Measurements from ENCODE around the gene ASXL1. TPM values are rescaled to one million over a fixed set of nuclear protein-coding genes. Genes with fewer than 3 reads are reported as not detected.
A peak's percentile ranks its signal among the peaks of the same experiment; 100 is the strongest.
"Not testable (repeated sequence)": the region's sequence is repeated elsewhere in the genome, so short reads cannot be mapped to it uniquely, and the experiment has no call there.

Gene ASXL1
- total RNA-seq, 2 experiments from 2014 or later, result 113 to 118 TPM

- DNase-seq, result no peak
- ChIA-PET CTCF (no interaction called here), POLR2A (no interaction called here)
- Mint-ChIP-seq H3K4me1 (peaks cover 33% of the 10 kb centered on the region), H3K9me3 (no peaks in the 10 kb centered on the region), H3K36me3 (ENCODE audit: low read depth) (peaks cover 41% of the 10 kb centered on the region), H3K27me3 (no peaks in the 10 kb centered on the region), H3K27ac (no peak overlapping the region), H3K4me3 (no peak overlapping the region)
Measured at GRCh38 chr20:32404017-32404416, 45.9 kb downstream of the ASXL1 start.

DNA sequence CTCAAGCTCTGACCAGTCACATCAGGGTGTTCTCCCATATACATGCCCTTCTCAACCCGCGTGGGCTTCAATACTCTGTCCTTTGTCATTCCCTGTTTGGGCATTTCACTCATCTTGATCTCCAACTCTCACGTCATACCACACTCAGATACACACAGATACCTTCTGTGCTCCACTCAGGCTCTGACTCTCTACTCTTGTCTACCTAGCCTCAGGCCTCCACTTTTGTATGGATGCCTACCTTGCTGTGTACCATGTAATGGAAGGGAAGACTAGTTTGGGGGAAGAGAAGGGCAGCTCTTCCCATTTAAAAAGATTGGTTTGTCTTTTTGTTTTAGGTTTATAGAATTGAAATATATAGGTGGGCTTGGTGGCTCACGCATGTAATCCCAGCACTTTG, 48.6 kb downstream of the ASXL1 start:
- Mint-ChIP-seq H3K27me3 (no peaks in the 10 kb centered on the region), H3K36me3 (ENCODE audit: low read depth) (peaks cover 23% of the 10 kb centered on the region), H3K27ac (peak overlapping the region; percentile 56), H3K9me3 (no peaks in the 10 kb centered on the region), H3K4me3 (no peak overlapping the region), H3K4me1 (peaks cover 25% of the 10 kb centered on the region)
- DNase-seq, result no peak
- POLR2A ChIA-PET, result interaction anchor here (0.6 to 1.3 kb wide), 5 partner anchors 9 to 136 kb away, joined by 3 to 5 read pairs (median 3); no protein-coding TSS in a partner anchor
- CTCF ChIA-PET, result interaction anchor here (1.4 kb wide), 2 partner anchors 10 to 11 kb away, joined by 3 to 4 read pairs; no protein-coding TSS in a partner anchor

GRCh38 chr20:32407131-32407750, 49.1 kb downstream of the ASXL1 start:
- H3K9me3 Mint-ChIP-seq, H3K27me3 Mint-ChIP-seq: not testable (repeated sequence)
- DNase-seq, result peak; percentile 67
- peaks cover 24% of the 10 kb centered on the region for H3K36me3 Mint-ChIP-seq (ENCODE audit: low read depth)
- POLR2A ChIA-PET, result interaction anchor here (1.1 to 1.3 kb wide), 3 partner anchors 9 to 121 kb away, joined by 3 to 4 read pairs (median 3); no protein-coding TSS in a partner anchor
- peak overlapping the region; percentile 21 for H3K4me3 Mint-ChIP-seq
- CTCF ChIA-PET, result interaction anchor here (1.4 kb wide), 1 partner anchor 9 kb away, joined by 3 read pairs; no protein-coding TSS in a partner anchor
- peaks cover 30% of the 10 kb centered on the region for H3K4me1 Mint-ChIP-seq
- H3K27ac Mint-ChIP-seq, result peak overlapping the region; percentile 53

- ChIA-PET CTCF (interaction anchor here (0.6 kb wide), 1 partner anchor 9 kb away, joined by 3 read pairs; no protein-coding TSS in a partner anchor), POLR2A (interaction anchor here (1.3 kb wide), 1 partner anchor 54 kb away, joined by 3 read pairs; the partner anchor contains the start of gene ASXL1)
- H3K4me3 Mint-ChIP-seq, result no peak overlapping the region
Measured at GRCh38 chr20:32411955-32412706, 54.0 kb downstream of the ASXL1 start.

DNA sequence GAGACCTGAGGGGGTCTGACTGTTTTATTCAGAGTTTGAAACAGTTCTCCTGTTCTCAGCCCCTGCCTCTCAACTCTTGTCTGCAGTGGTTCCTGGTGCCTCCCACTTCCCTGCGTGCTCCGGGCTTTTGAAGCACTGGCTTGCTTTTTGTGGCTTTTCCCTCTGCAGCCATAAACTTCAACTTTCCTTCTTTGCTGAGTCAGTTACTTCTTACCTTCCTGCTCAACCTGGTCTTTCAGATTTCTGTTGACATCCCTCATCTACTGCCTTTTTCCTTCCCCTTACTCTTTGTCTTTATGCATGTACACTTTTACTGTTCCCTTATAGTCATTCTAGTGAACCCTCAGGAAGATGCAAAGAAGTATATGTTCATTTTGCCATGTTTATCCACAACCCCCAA, 57.4 kb downstream of the ASXL1 start:
- H3K4me1 Mint-ChIP-seq, result peaks cover 39% of the 10 kb centered on the region
- no peak for DNase-seq
- CTCF ChIA-PET, result interaction anchor here (1.2 kb wide), 1 partner anchor 8 kb away, joined by 3 read pairs; no protein-coding TSS in a partner anchor
- peaks cover 23% of the 10 kb centered on the region for H3K36me3 Mint-ChIP-seq (ENCODE audit: low read depth)
- H3K27ac Mint-ChIP-seq, result no peak overlapping the region
- POLR2A ChIA-PET, result interaction anchor here (1.1 kb wide), 1 partner anchor 9 kb away, joined by 4 read pairs; no protein-coding TSS in a partner anchor
- H3K9me3 Mint-ChIP-seq, result no peaks in the 10 kb centered on the region
- no peaks in the 10 kb centered on the region for H3K27me3 Mint-ChIP-seq
- H3K4me3 Mint-ChIP-seq, result no peak overlapping the region

More at GRCh38 chr20:32411955-32412706, 54.0 kb downstream of the ASXL1 start:
- Mint-ChIP-seq H3K27ac (peak overlapping the region; percentile 32), H3K27me3 (no peaks in the 10 kb centered on the region), H3K4me1 (peaks cover 48% of the 10 kb centered on the region), H3K9me3 (no peaks in the 10 kb centered on the region), H3K36me3 (ENCODE audit: low read depth) (peaks cover 26% of the 10 kb centered on the region)
- no peak for DNase-seq

DNA sequence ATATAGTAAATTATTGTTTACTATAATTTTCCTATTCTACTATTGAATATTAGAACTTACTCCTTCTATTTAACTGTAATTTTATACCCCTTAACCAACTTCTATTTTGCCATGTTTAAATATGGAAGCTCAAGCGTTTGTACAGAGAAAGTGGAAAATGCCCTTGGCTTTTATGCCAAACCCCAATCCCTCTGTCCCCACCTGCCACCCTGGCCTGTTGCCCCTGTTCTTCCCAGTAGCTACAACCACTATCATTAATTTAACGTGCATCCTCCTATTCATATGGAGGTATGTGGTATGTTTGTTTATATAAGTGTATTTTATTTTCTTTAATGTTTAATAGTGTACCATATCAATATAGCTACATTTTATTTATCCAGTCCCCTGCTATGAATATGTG, 58.1 kb downstream of the ASXL1 start:
- Mint-ChIP-seq H3K27me3 (no peaks in the 10 kb centered on the region), H3K4me3 (no peak overlapping the region), H3K9me3 (no peaks in the 10 kb centered on the region), H3K36me3 (ENCODE audit: low read depth) (peaks cover 26% of the 10 kb centered on the region), H3K27ac (no peak overlapping the region), H3K4me1 (peaks cover 39% of the 10 kb centered on the region)
- ChIA-PET POLR2A (interaction anchor here (1.1 kb wide), 1 partner anchor 10 kb away, joined by 4 read pairs; no protein-coding TSS in a partner anchor), CTCF (interaction anchor here (0.6 to 1.2 kb wide), 3 partner anchors 9 to 108 kb away, joined by 3 to 4 read pairs (median 3); no protein-coding TSS in a partner anchor)
- no peak for DNase-seq

- POLR2A ChIA-PET, result no interaction called here
- peaks cover 29% of the 10 kb centered on the region for H3K4me1 Mint-ChIP-seq
- DNase-seq, result no peak
- no peaks in the 10 kb centered on the region for H3K27me3 Mint-ChIP-seq
- H3K27ac Mint-ChIP-seq, result peak overlapping the region; percentile 19
- H3K36me3 Mint-ChIP-seq (ENCODE audit: low read depth), result peaks cover 23% of the 10 kb centered on the region
- no peaks in the 10 kb centered on the region for H3K9me3 Mint-ChIP-seq
- H3K4me3 Mint-ChIP-seq, result no peak overlapping the region
- CTCF ChIA-PET, result no interaction called here
Measured at GRCh38 chr20:32418376-32418775, 60.2 kb downstream of the ASXL1 start.

DNA sequence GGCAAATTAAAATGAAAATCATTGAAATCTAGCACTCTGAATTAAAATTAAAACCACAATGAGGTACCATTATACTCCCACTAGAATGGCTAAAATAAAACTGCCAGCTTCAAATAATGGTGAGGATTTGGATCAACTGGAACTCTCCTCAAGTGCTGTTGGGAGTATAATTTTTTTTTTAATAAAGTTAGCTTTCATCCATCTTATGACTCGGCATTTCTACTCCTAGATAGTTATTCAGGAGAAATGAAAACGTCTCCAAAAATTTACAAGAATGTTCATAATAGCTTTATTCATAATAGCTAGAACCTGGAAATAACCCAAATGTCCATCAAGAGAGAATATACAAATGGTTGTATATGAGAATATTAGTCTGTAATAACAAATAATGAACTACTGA, 63.2 kb downstream of the ASXL1 start:
- no peak overlapping the region for H3K4me3 Mint-ChIP-seq
- ChIA-PET CTCF (interaction anchor here (0.7 kb wide), 1 partner anchor 9 kb away, joined by 3 read pairs; no protein-coding TSS in a partner anchor), POLR2A (no interaction called here)
- DNase-seq, result no peak
- H3K27ac Mint-ChIP-seq, result no peak overlapping the region
- H3K4me1 Mint-ChIP-seq, result peaks cover 10% of the 10 kb centered on the region
- H3K9me3 Mint-ChIP-seq, result no peaks in the 10 kb centered on the region
- no peaks in the 10 kb centered on the region for H3K27me3 Mint-ChIP-seq
- peaks cover 26% of the 10 kb centered on the region for H3K36me3 Mint-ChIP-seq (ENCODE audit: low read depth)

GRCh38 chr20:32427996-32428395, 69.9 kb downstream of the ASXL1 start:
- Mint-ChIP-seq H3K9me3 (no peaks in the 10 kb centered on the region), H3K4me1 (peaks cover 2% of the 10 kb centered on the region), H3K36me3 (ENCODE audit: low read depth) (peaks cover 68% of the 10 kb centered on the region), H3K4me3 (no peak overlapping the region), H3K27ac (no peak overlapping the region), H3K27me3 (no peaks in the 10 kb centered on the region)
- no peak for DNase-seq
- CTCF ChIA-PET, result interaction anchor here (0.5 to 0.9 kb wide), 2 partner anchors 28 to 42 kb away, joined by 3 to 7 read pairs; no protein-coding TSS in a partner anchor
- POLR2A ChIA-PET, result no interaction called here

- H3K36me3 Mint-ChIP-seq (ENCODE audit: low read depth), result peaks cover 82% of the 10 kb centered on the region
Measured at GRCh38 chr20:32429343-32429742, 71.2 kb downstream of the ASXL1 start.

GRCh38 chr20:32429745-32430360, 71.7 kb downstream of the ASXL1 start:
- H3K27ac Mint-ChIP-seq, result peak overlapping the region; percentile 6
- DNase-seq, result no peak
- ChIA-PET CTCF (no interaction called here), POLR2A (no interaction called here)
- no peaks in the 10 kb centered on the region for H3K9me3 Mint-ChIP-seq
- H3K4me3 Mint-ChIP-seq, result no peak overlapping the region
- peaks cover 83% of the 10 kb centered on the region for H3K36me3 Mint-ChIP-seq (ENCODE audit: low read depth)
- peaks cover 2% of the 10 kb centered on the region for H3K4me1 Mint-ChIP-seq
- no peaks in the 10 kb centered on the region for H3K27me3 Mint-ChIP-seq

More at GRCh38 chr20:32429343-32429742, 71.2 kb downstream of the ASXL1 start:
- Mint-ChIP-seq H3K4me3 (no peak overlapping the region), H3K27ac (no peak overlapping the region), H3K27me3 (no peaks in the 10 kb centered on the region), H3K4me1 (peaks cover 2% of the 10 kb centered on the region), H3K9me3 (no peaks in the 10 kb centered on the region)
- ChIA-PET CTCF (no interaction called here), POLR2A (no interaction called here)
- no peak for DNase-seq

- H3K4me3 Mint-ChIP-seq, result no peak overlapping the region
- peaks cover 82% of the 10 kb centered on the region for H3K36me3 Mint-ChIP-seq (ENCODE audit: low read depth)
- ChIA-PET CTCF (no interaction called here), POLR2A (no interaction called here)
- no peaks in the 10 kb centered on the region for H3K9me3 Mint-ChIP-seq
- DNase-seq, result no peak
- peaks cover 2% of the 10 kb centered on the region for H3K4me1 Mint-ChIP-seq
- no peaks in the 10 kb centered on the region for H3K27me3 Mint-ChIP-seq
- H3K27ac Mint-ChIP-seq, result no peak overlapping the region
Measured at GRCh38 chr20:32431457-32431856, 73.3 kb downstream of the ASXL1 start.

DNA sequence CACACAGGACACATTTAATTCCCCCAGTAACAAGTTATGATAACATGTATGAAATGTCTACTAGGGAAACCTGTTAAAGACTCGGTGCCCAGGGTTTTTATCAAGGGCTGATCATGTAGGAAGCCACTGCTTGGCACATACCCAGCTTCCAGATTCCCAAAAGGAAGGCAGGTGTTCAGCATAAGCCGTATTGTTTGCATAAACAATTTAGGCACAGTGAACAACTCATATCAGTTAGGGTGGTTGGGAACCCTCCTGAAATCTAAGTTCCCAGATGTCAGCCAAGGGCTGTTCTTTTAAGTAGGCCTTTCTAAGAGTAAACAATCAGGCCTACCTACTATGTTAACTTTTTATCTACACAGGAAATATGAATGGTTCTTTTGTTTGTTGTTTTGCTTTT, 74.1 kb downstream of the ASXL1 start:
- peaks cover 83% of the 10 kb centered on the region for H3K36me3 Mint-ChIP-seq (ENCODE audit: low read depth)
- H3K27me3 Mint-ChIP-seq, result no peaks in the 10 kb centered on the region
- peaks cover 2% of the 10 kb centered on the region for H3K4me1 Mint-ChIP-seq
- ChIA-PET CTCF (no interaction called here), POLR2A (no interaction called here)
- H3K9me3 Mint-ChIP-seq, result no peaks in the 10 kb centered on the region
- no peak overlapping the region for H3K27ac Mint-ChIP-seq
- no peak for DNase-seq
- no peak overlapping the region for H3K4me3 Mint-ChIP-seq
